Measurements from ENCODE around the gene FARP1.

DNA sequence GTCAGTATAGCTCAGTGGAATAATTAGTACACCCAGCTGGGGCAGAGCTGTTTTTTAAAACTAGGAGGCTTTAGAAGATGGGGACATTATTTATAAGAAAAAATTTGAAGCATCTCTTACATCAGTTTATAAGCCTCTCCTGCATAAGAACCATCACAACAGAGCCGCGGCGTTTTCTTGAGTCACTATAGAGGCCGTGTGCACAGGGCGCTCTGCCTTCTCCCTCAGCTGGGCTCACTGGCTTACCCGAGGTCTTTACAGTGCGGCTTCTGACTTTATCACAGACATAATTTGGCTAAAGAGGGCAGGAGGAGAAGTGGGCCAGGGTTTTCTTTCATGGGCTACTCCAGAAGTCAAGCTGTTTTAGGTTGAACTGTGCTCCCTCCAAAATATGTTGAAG is 169.7 kb downstream of the FARP1 start:
- TF ChIP-seq GATA3 (IDR thresholded peaks at IDR 0.05; ENCODE audit: low read depth, low read length) (no peak), GATA2 (IDR thresholded peaks at IDR 0.05; ENCODE audit: low read depth, low read length) (no peak)

Measured in SH-SY5Y (cell line).